GM18870 (cell line): Measurements from ENCODE around the gene CBFB.
"Not testable (repeated sequence)": the region's sequence is repeated elsewhere in the genome, so short reads cannot be mapped to it uniquely, and the experiment has no call there.

Experiments
- ATAC-seq: cut with Tn5 transposase; IDR thresholded peaks from one replicate; pipeline ENCODE4 v1.9.1; 2021; ENCODE audit warnings: moderate library complexity; ENCODE audit not compliant: unreplicated experiment

Gene CBFB

DNA sequence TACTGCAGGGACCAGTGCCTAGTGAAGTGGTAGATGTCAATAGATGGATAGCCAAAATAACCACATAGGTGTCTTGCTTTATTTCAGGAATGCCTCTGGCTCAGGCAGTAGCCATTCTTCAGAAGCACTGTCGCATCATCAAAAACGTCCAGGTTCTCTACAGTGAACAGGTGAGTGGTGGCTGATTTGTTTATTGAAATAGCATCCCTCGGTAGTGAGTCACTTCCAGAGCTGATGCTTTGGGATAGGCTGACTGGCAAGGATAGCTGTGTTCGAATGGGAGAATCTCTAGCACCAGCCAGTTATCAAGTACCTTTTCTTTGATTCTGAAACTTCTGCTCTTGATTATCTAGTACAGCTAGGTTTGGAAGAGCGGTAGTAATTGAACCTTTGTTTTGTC, 91.1 kb downstream of the CBFB start:
- ATAC-seq = no peak

GRCh38 chr16:67122799-67123198, 93.8 kb downstream of the CBFB start:
- not testable (repeated sequence) for ATAC-seq

- no peak for ATAC-seq
Observed at GRCh38 chr16:67128417-67128816, 99.5 kb downstream of the CBFB start.

- no peak for ATAC-seq
Observed at GRCh38 chr16:67128887-67129286, 99.9 kb downstream of the CBFB start.

DNA sequence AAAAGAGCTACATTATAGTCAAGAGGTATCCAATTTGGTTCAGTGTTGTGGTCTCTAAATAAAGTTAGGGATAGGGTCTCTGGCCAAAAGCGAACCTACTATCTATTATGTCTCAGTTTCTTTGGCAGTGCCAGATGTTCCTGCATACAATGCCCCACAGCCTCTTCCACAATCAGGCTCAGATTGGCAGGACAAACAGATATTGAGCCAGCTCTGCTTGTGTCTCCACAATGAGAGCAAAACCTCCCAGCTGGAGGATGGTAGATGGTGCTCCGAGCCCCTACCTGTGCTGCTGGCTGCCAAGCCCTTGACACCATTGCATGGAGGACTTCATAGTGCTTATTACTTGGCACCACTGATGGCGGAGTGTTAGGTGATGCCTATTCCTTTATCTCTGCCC, 100.5 kb downstream of the CBFB start:
- ATAC-seq = no peak

- ATAC-seq = no peak
Observed at GRCh38 chr16:67137605-67138004, 108.7 kb downstream of the CBFB start.

GRCh38 chr16:67141391-67141790, 112.4 kb downstream of the CBFB start:
- ATAC-seq = no peak

- no peak for ATAC-seq
Observed at GRCh38 chr16:67142342-67142741, 113.4 kb downstream of the CBFB start.

DNA sequence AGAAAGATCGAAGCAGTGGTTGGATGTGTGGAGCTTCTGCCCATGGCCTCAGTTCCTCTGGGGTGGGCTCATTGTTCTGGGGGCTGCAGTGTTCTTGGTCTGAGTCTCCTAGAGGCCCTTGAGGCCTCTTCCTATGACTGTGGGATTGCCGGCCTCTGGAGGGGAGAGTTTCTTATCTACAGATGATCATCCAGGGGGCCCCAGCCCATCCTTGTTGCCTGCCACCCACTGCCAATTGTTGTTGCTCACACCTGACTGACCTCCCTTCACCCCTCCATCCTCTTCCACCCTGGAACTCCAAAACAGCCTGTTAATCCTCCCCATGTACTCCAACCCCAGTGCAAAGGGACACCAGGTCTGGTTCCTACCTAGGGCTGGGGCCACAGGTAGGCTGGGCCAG, 116.0 kb downstream of the CBFB start:
- no peak for ATAC-seq

DNA sequence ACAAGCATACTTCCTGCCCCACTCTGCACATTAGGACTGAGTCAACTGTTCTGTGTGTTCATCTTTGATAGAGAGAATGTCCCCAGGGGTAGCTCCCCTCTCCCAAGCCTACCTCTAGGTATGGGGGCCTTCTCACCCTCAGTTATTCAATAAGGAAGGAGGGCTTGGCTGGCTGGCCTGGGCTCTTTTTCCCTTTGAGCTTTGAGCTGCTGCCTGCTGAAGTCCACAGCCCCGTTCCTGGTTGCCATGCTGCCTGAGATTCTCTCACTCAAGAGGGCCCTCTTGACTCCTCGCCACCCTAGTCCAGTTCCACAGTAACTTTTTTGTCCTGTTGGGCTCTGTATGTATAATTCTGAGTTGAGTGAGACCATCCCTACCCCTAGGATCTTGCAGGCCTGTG, 116.8 kb downstream of the CBFB start:
- ATAC-seq = no peak

- ATAC-seq = no peak
Observed at GRCh38 chr16:67146523-67147357, 117.8 kb downstream of the CBFB start.

GRCh38 chr16:67147437-67148140, 118.6 kb downstream of the CBFB start:
- no peak for ATAC-seq

DNA sequence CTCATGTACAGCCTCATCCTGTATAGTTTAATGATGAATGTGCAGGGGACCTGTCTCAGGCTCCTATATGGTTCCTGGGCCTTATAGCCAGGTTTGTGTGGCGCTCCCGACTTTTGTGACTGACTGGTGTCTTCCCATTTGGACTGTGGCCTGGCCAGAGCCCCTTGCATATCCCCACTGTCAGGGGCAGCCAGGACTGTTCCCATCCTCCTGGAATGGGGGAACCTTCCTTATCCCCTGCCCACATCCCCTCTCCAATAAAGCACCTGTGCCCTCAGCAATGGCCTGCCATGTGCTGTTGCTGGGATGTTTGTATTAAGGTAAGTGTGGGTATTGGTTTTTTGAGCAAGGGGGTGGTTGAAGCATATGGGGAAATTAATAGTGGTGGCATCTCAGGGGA, 119.3 kb downstream of the CBFB start:
- no peak for ATAC-seq

GRCh38 chr16:67148656-67149275, 119.8 kb downstream of the CBFB start:
- no peak for ATAC-seq

DNA sequence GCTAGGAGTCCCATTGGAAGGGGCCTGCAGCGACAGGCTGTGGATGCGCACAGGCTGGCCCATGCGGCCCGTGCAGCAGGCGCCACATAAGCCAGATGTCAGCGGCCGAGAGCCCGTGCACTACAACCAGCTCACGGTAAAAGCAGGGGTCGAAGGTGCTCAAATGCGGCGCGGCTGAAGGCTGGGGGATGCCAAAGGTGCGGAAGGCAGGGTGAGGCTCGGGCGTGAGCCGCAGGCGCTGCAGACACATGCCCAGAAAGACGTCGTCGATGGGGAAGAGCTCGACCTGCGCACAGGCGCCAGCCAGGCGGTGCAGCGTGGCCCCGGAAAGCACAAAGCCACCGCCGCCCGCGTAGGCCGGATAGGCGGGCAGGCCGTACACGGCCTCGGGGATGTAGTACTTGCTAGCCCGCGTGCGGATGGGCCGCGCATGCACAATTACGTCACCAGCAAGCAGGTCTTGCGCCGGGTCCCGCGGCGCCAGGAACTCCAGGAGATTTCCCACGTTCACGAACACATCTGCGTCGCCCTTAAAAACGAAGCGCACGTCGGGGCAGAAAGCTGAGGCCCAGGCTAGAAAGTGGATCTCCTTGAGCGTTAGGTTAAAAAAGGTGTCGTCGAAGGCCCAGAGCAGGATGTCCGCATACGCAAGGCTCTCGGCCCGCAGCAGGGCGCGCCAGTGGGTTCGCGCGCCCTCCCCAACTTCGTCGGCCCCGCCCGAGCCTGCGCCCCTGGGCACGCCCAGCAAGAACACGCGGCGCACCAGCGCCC, 120.5 kb downstream of the CBFB start:
- no peak for ATAC-seq

DNA sequence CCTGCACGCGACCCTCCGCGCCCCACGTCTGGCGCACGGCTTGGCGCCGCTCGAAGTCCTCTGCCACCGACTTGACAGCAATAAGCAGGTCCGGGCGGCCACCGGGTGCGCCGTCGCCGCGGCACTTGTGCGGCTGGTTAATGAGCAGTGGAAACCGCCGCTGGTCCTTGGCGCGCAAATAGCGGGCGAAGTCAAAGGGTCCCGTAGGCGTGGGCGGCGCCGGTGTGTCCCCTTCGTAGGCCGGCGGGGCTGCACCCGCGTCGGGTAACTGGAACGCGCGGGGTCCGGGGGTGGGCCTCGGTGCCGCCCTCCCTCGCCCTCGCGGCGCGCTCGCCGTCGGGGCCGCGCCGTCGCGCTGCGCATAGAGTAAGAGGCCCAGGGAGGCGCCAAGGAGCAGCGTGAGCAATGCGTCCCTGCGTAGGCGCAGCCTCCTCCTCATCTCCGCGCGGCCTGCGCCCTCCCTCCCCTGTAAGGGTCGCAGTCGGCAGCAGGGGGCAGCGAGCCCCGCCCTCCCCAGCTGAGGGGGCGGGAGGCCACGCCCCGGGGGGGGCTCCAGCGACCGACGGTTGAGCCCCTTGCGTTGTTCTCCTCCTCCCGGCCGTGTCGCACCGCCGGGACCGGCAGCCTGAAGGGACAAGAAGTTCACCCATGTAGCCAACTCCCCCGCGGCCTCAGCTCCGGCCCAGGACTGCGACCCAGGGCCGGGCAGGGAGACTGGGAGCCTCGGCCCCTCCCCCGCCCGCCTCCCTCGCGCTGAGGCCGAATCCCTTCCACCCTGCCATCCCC, 121.3 kb downstream of the CBFB start:
- ATAC-seq = peak; percentile 23
